Body of pancreas (tissue), 4 donors: ENCODE measurements around the gene DYNLT4.

Experiments used
- POLR2A ChIP-seq, 3 donors: fragments of 450-650 bp; IDR thresholded peaks; one replicate each; pipeline ENCODE4 v1.6.1; 2016; ENCODE audit warnings: antibody characterized with exemption in 3 of 3, mild to moderate bottlenecking in 2 of 3
- TF ChIP-seq, protein P1 (sequence below), 7 experiments: fragments of 450-650 bp in 4 of 7; fragments of 200-600 bp in 3 of 7; sonication (generic) in 3 of 7; IDR thresholded peaks; one replicate each; pipeline ENCODE4 v1.5.1; 2016 to 2019; ENCODE audit warnings: antibody characterized with exemption in 7 of 7

DNA sequence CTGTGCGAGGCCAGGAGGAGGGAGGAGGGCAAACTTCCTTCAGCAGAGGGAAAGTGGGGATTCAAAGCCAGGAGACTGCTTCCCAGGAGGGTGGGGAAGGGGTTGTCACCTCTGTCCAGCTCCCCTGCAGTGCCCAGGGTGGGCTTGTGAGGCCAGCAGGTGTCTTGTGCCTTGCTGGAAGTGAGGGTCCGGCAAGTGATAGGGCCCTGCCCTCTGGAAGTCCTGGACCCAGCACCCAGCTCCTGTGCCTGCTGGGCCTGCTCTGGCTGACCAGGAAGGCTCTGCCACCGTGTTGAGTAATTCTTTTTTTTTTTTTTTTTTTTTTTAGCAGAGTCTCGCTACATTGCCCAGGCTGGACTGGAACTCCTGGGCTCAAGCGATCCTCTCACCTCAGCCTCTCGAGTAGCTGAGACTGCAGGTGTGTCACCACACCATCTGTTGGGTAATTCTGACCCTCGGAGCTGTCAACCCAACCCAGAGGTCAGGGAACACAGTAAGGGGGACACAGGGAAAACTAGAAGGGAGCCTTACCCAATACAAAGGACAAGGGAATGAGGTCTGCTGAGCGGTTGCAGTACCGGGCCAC is 20.2 kb downstream of the DYNLT4 start:
- TF ChIP-seq, protein P1, sequence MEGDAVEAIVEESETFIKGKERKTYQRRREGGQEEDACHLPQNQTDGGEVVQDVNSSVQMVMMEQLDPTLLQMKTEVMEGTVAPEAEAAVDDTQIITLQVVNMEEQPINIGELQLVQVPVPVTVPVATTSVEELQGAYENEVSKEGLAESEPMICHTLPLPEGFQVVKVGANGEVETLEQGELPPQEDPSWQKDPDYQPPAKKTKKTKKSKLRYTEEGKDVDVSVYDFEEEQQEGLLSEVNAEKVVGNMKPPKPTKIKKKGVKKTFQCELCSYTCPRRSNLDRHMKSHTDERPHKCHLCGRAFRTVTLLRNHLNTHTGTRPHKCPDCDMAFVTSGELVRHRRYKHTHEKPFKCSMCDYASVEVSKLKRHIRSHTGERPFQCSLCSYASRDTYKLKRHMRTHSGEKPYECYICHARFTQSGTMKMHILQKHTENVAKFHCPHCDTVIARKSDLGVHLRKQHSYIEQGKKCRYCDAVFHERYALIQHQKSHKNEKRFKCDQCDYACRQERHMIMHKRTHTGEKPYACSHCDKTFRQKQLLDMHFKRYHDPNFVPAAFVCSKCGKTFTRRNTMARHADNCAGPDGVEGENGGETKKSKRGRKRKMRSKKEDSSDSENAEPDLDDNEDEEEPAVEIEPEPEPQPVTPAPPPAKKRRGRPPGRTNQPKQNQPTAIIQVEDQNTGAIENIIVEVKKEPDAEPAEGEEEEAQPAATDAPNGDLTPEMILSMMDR (IDR thresholded peaks at IDR 0.05): no peak
- TF ChIP-seq POLR2A (IDR thresholded peaks at IDR 0.05): no peak
